ENCODE data around the gene AKAP5.
"Not testable (repeated sequence)": the region's sequence is repeated elsewhere in the genome, so short reads cannot be mapped to it uniquely, and the experiment has no call there.

AKAP5 gene

GRCh38 chr14:64502887-64503433, 37.7 kb downstream of the AKAP5 start:
- DNase-seq (ENCODE audit: low read depth): peak; percentile 38

- DNase-seq (ENCODE audit: low read depth): peak; percentile 94
Measured at GRCh38 chr14:64503434-64504309, 38.4 kb downstream of the AKAP5 start, which contains the start of gene ZBTB25. ZBTB25 (minus strand) TSS chr14:64503838; CDS start chr14:64490533, 13,305 bp downstream.

GRCh38 chr14:64504310-64504896, 39.1 kb downstream of the AKAP5 start, which contains the start of gene ZBTB1:
ZBTB1 (plus strand) TSS chr14:64504770; CDS start chr14:64521505, 16,735 bp downstream.
- peak; percentile 83 for DNase-seq (ENCODE audit: low read depth)

GRCh38 chr14:64504897-64505794, 39.8 kb downstream of the AKAP5 start:
- DNase-seq (ENCODE audit: low read depth): peak; percentile 92

- peak; percentile 6 for DNase-seq (ENCODE audit: low read depth)
Measured at GRCh38 chr14:64506721-64507120, 41.4 kb downstream of the AKAP5 start.

GRCh38 chr14:64507376-64508156, 42.3 kb downstream of the AKAP5 start:
- DNase-seq (ENCODE audit: low read depth): peak; percentile 55

GRCh38 chr14:64508215-64508776, 43.0 kb downstream of the AKAP5 start:
- no peak for DNase-seq (ENCODE audit: low read depth)

GRCh38 chr14:64509036-64509435, 43.7 kb downstream of the AKAP5 start:
- DNase-seq (ENCODE audit: low read depth): no peak

- DNase-seq (ENCODE audit: low read depth): peak; percentile 82
Measured at GRCh38 chr14:64510825-64511671, 45.7 kb downstream of the AKAP5 start.

- no peak for DNase-seq (ENCODE audit: low read depth)
Measured at GRCh38 chr14:64513271-64513670, 48.0 kb downstream of the AKAP5 start.

- DNase-seq (ENCODE audit: low read depth): no peak
Measured at GRCh38 chr14:64515053-64515452, 49.8 kb downstream of the AKAP5 start.

GRCh38 chr14:64516969-64517368, 51.7 kb downstream of the AKAP5 start:
- no peak for DNase-seq (ENCODE audit: low read depth)

GRCh38 chr14:64517667-64518066, 52.4 kb downstream of the AKAP5 start:
- not testable (repeated sequence) for DNase-seq (ENCODE audit: low read depth)

GRCh38 chr14:64518229-64518628, 52.9 kb downstream of the AKAP5 start:
- DNase-seq (ENCODE audit: low read depth): no peak

- peak; percentile 23 for DNase-seq (ENCODE audit: low read depth)
Measured at GRCh38 chr14:64520699-64521098, 55.4 kb downstream of the AKAP5 start.

- DNase-seq (ENCODE audit: low read depth): no peak
Measured at GRCh38 chr14:64522591-64523355, 57.5 kb downstream of the AKAP5 start.

All from ELR (cell line).